ENCODE measurements around the gene SHPK. TPM values are rescaled to one million over a fixed set of nuclear protein-coding genes. Genes with fewer than 3 reads are reported as not detected.

SHPK gene
- total RNA-seq, 2 donors from 2014 or later = 13.6 to 25.5 TPM

DNA sequence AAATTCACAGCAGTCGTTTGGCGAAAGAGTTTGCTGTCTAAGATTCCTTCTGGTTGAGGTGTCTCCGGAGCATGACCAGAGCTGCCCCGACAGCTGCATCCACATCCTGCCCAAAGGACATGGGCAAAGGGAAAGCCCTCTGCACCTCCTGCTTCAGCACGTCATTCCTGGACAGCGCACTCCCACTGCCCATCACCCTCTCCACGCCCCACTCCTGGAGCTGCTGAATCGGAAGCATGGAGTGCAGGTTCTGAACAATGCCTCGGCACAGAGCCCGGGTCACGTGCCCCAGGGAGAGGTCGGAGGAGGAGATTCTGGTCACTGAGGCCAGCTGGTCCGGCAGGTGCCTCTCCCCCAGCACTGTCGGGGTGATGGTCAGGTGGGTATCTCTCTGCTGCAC, 25.5 kb downstream of the SHPK start:
- no peak overlapping the region for H3K4me3 ChIP-seq
- intact Hi-C loops (cut with DNase I) = no loop called here
- no peaks in the 10 kb centered on the region for H3K4me1 ChIP-seq (replicated peaks)
- H3K27ac ChIP-seq = no peak overlapping the region
- no peaks in the 10 kb centered on the region for H3K27me3 ChIP-seq (replicated peaks; ENCODE audit: insufficient read depth)
- no peak for DNase-seq (ENCODE audit: low spot score)
- TF ChIP-seq POLR2A (IDR thresholded peaks at IDR 0.05) (no peak), POLR2AphosphoS5 (IDR thresholded peaks at IDR 0.05) (no peak)
- TF ChIP-seq, protein P1, sequence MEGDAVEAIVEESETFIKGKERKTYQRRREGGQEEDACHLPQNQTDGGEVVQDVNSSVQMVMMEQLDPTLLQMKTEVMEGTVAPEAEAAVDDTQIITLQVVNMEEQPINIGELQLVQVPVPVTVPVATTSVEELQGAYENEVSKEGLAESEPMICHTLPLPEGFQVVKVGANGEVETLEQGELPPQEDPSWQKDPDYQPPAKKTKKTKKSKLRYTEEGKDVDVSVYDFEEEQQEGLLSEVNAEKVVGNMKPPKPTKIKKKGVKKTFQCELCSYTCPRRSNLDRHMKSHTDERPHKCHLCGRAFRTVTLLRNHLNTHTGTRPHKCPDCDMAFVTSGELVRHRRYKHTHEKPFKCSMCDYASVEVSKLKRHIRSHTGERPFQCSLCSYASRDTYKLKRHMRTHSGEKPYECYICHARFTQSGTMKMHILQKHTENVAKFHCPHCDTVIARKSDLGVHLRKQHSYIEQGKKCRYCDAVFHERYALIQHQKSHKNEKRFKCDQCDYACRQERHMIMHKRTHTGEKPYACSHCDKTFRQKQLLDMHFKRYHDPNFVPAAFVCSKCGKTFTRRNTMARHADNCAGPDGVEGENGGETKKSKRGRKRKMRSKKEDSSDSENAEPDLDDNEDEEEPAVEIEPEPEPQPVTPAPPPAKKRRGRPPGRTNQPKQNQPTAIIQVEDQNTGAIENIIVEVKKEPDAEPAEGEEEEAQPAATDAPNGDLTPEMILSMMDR (IDR thresholded peaks at IDR 0.05) = no peak
- H3K36me3 ChIP-seq = no peaks in the 10 kb centered on the region
- no peaks in the 10 kb centered on the region for H3K9me3 ChIP-seq
- 87% methylated on average over 14 of the region's 14 CpGs for WGBS

DNA sequence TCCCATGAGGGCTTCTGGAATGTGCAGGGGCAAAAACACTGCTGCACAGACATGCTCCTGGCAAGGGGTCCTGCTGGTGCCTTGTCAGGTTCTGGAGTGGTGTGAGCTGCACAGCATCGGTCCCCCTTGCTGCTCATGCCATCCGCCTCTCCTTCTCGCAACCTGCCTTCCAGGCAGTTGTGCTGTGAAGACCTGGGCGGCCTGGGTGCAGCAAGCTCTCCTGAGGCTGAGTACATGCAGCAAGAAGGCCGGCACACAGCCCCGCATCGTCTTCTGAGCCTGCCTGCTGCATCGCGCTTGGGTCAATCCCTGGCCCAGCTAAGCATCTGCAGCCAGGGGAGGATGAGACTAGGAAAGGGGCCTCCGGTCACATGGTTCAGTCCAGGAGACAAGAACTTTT, 26.4 kb downstream of the SHPK start:
- no peaks in the 10 kb centered on the region for H3K36me3 ChIP-seq
- no peak for DNase-seq (ENCODE audit: low spot score)
- WGBS = 96% methylated on average over 10 of the region's 10 CpGs
- no peak overlapping the region for H3K27ac ChIP-seq
- no peaks in the 10 kb centered on the region for H3K9me3 ChIP-seq
- no peaks in the 10 kb centered on the region for H3K27me3 ChIP-seq (replicated peaks; ENCODE audit: insufficient read depth)
- no peaks in the 10 kb centered on the region for H3K4me1 ChIP-seq (replicated peaks)
- intact Hi-C loops (cut with DNase I) = no loop called here
- TF ChIP-seq POLR2AphosphoS5 (IDR thresholded peaks at IDR 0.05) = no peak
- TF ChIP-seq POLR2A (IDR thresholded peaks at IDR 0.05) = no peak
- TF ChIP-seq, protein P1 (IDR thresholded peaks at IDR 0.05) = no peak
- no peak overlapping the region for H3K4me3 ChIP-seq

DNA sequence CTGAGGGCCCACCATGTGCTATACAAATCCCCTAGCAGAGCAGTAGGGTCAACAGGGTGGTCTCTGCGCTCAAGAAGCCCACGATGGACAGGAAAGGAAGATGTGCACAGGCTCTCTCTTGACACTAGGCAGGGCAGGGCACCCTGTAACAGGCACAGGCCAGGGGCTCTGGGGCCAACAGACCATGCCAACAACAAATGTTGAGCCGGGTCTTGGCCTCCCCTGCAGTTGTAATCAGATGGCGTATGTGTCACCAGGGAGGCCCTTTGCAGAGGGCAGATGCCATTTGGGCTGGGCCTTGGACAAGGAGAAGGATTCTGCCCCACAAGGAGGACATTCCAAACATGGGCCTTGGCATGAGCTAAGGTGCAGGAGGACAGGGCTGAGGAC, 32.2 kb downstream of the SHPK start:
- Histone ChIP-seq H3K9me3 (no peaks in the 10 kb centered on the region), H3K27me3 (replicated peaks; ENCODE audit: insufficient read depth) (no peaks in the 10 kb centered on the region), H3K4me3 (no peak overlapping the region), H3K36me3 (no peaks in the 10 kb centered on the region), H3K27ac (no peak overlapping the region), H3K4me1 (replicated peaks) (no peaks in the 10 kb centered on the region)
- no peak for TF ChIP-seq POLR2A (IDR thresholded peaks at IDR 0.05)
- TF ChIP-seq, protein P1 (IDR thresholded peaks at IDR 0.05) = no peak
- no peak for TF ChIP-seq POLR2AphosphoS5 (IDR thresholded peaks at IDR 0.05)
- intact Hi-C loops (cut with DNase I) = no loop called here
- 96% methylated on average over 4 of the region's 4 CpGs for WGBS
- DNase-seq (ENCODE audit: low spot score) = no peak

DNA sequence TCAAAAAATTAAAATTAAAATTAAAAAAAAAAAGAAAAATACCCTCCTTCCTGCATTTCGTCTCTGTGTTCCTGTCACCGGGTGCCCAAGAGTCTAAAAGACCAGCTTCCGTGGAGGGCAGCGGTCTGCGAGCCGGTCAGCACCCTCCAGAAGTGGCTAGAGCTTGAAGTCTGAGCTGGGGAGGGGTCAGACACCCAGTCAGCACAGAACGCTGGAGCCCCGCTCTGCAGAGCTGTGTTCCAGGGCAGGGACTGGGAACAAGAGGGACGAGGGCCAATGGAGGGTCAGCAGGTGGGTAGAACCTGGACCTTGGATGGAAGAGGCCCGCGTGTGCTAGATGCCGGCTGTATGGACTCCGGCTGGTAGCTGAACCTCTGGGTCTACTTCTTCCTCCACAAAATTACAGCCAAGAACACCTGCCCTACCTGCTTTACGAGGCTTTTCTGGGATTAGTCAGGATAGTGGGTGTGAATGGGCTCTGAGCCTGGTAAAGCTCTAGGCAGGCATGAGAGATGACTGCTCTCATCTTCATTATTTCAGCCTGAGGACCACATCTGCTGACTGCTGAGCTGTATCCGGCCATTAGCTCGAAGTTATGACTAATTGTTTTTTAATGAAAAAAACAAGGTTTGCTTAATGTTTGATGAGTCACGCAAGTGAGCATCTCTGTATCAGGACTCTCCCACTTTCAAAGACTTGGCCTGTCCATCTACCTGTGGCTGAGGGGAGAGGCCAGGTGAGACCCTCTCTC, 32.8 kb downstream of the SHPK start:
- Histone ChIP-seq H3K27ac (no peak overlapping the region), H3K27me3 (replicated peaks; ENCODE audit: insufficient read depth) (no peaks in the 10 kb centered on the region), H3K4me1 (replicated peaks) (no peaks in the 10 kb centered on the region), H3K9me3 (no peaks in the 10 kb centered on the region), H3K4me3 (no peak overlapping the region), H3K36me3 (no peaks in the 10 kb centered on the region)
- no peak for TF ChIP-seq POLR2A (IDR thresholded peaks at IDR 0.05)
- TF ChIP-seq, protein P1 (IDR thresholded peaks at IDR 0.05) = no peak
- TF ChIP-seq POLR2AphosphoS5 (IDR thresholded peaks at IDR 0.05) = no peak
- 91% methylated on average over 17 of the region's 17 CpGs for WGBS
- DNase-seq (ENCODE audit: low spot score) = no peak
- intact Hi-C loops (cut with DNase I) = no loop called here

DNA sequence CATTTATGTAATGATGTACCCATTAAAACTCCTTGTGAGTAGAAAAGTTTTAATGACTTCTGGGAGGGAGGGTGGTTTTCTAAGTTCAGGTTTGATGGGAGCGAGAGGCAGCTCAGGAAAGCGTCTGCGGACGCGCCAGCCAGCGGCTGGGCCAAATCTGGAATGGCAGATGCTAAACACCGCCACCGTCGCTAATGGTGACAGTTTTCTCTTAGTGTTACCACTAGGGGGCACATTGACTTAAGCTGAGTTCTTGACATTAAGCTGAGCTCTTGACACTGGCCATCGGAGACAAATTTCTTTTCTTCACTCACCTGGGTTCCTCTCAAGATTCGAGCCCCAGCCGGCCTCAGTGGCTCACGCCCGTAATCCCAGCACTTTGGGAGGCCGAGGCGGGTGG, 33.6 kb downstream of the SHPK start:
- Histone ChIP-seq H3K27ac (no peak overlapping the region), H3K36me3 (no peaks in the 10 kb centered on the region), H3K27me3 (replicated peaks; ENCODE audit: insufficient read depth) (no peaks in the 10 kb centered on the region), H3K4me1 (replicated peaks) (no peaks in the 10 kb centered on the region), H3K4me3 (no peak overlapping the region), H3K9me3 (no peaks in the 10 kb centered on the region)
- 83% methylated on average over 16 of the region's 16 CpGs for WGBS
- TF ChIP-seq POLR2A (IDR thresholded peaks at IDR 0.05) (no peak), POLR2AphosphoS5 (IDR thresholded peaks at IDR 0.05) (no peak)
- TF ChIP-seq, protein P1 (IDR thresholded peaks at IDR 0.05) = no peak
- no peak for DNase-seq (ENCODE audit: low spot score)
- intact Hi-C loops (cut with DNase I) = no loop called here

All from prostate gland (tissue), 2 donors.